Prostate gland (tissue), 2 donors: ENCODE results near the gene DYSF.

Experiments
- POLR2A ChIP-seq: fragments of 450-650 bp; IDR thresholded peaks from one replicate; pipeline ENCODE4 v1.6.1; 2016; ENCODE audit warnings: antibody characterized with exemption, mild to moderate bottlenecking
- POLR2AphosphoS5 ChIP-seq: sonication (generic); formaldehyde crosslinking; IDR thresholded peaks from one replicate; pipeline ENCODE4 v1.6.1; 2017; ENCODE audit warnings: antibody characterized with exemption
- TF ChIP-seq, protein P1 (sequence below), 4 experiments: fragments of 200-600 bp in 2 of 4; fragments of 450-650 bp in 2 of 4; sonication (generic) in 2 of 4; IDR thresholded peaks; 1 replicate in 3 of 4; 2 replicates in 1 of 4; pipeline ENCODE4 v1.5.1; 2016 to 2019; ENCODE audit warnings: antibody characterized with exemption in 4 of 4, mild to moderate bottlenecking in 2 of 4, moderate library complexity in 2 of 4

DNA sequence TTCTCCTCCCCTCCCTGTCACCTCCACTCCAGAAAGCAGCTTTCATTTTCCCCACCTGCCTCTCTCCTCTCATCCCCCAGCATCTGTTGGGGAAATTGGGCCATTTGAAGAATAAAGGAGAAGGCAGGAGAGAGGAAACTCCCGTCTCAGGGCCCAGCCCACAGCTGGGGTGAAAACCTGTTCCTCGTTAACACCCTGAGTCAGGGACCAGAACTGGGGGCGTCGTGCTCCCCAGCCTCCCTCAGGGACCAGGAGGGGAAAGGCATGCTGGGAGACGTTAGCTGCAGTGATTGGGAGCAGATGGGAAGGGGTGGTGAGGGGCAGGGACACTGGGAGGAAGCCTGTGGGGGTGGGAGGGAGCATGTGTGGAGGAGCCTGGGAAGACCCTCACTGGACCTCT, 251.3 kb downstream of the DYSF start:
- TF ChIP-seq, protein P1, sequence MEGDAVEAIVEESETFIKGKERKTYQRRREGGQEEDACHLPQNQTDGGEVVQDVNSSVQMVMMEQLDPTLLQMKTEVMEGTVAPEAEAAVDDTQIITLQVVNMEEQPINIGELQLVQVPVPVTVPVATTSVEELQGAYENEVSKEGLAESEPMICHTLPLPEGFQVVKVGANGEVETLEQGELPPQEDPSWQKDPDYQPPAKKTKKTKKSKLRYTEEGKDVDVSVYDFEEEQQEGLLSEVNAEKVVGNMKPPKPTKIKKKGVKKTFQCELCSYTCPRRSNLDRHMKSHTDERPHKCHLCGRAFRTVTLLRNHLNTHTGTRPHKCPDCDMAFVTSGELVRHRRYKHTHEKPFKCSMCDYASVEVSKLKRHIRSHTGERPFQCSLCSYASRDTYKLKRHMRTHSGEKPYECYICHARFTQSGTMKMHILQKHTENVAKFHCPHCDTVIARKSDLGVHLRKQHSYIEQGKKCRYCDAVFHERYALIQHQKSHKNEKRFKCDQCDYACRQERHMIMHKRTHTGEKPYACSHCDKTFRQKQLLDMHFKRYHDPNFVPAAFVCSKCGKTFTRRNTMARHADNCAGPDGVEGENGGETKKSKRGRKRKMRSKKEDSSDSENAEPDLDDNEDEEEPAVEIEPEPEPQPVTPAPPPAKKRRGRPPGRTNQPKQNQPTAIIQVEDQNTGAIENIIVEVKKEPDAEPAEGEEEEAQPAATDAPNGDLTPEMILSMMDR (IDR thresholded peaks at IDR 0.05): no peak
- TF ChIP-seq POLR2AphosphoS5 (no peak), POLR2A (no peak)
